ENCODE results near the gene FOXO1.
A peak's percentile ranks its signal among the peaks of the same experiment; 100 is the strongest.

FOXO1 gene

GRCh38 chr13:40592035-40592434 lies 74.4 kb downstream of the FOXO1 start:
- Histone ChIP-seq H3K4me3 (ENCODE audit: low read length) (no peak overlapping the region), H3K27me3 (ENCODE audit: control insufficient read depth, insufficient read depth, low read length) (no peaks in the 10 kb centered on the region), H3K4me1 (ENCODE audit: control insufficient read depth, insufficient read depth, low read length) (peaks cover 20% of the 10 kb centered on the region), H3K36me3 (ENCODE audit: control insufficient read depth, insufficient read depth, low read length) (no peaks in the 10 kb centered on the region), H3K27ac (ENCODE audit: low read depth, low read length) (no peak overlapping the region), H3K9ac (ENCODE audit: low read length) (no peak overlapping the region)

- Histone ChIP-seq H3K9ac (ENCODE audit: low read length) (no peak overlapping the region), H3K4me3 (ENCODE audit: low read length) (no peak overlapping the region), H3K27ac (ENCODE audit: low read depth, low read length) (no peak overlapping the region), H3K4me1 (ENCODE audit: control insufficient read depth, insufficient read depth, low read length) (peaks cover 16% of the 10 kb centered on the region), H3K36me3 (ENCODE audit: control insufficient read depth, insufficient read depth, low read length) (no peaks in the 10 kb centered on the region), H3K27me3 (ENCODE audit: control insufficient read depth, insufficient read depth, low read length) (no peaks in the 10 kb centered on the region)
These were observed 75.3 kb downstream of the FOXO1 start for GRCh38 chr13:40591091-40591490.

GRCh38 chr13:40590112-40590862 lies 76.2 kb downstream of the FOXO1 start:
- Histone ChIP-seq H3K27me3 (ENCODE audit: control insufficient read depth, insufficient read depth, low read length) (no peaks in the 10 kb centered on the region), H3K4me1 (ENCODE audit: control insufficient read depth, insufficient read depth, low read length) (peaks cover 15% of the 10 kb centered on the region), H3K4me3 (ENCODE audit: low read length) (no peak overlapping the region), H3K9ac (ENCODE audit: low read length) (no peak overlapping the region), H3K36me3 (ENCODE audit: control insufficient read depth, insufficient read depth, low read length) (no peaks in the 10 kb centered on the region), H3K27ac (ENCODE audit: low read depth, low read length) (no peak overlapping the region)

GRCh38 chr13:40589285-40590109 lies 76.9 kb downstream of the FOXO1 start:
- Histone ChIP-seq H3K27me3 (ENCODE audit: control insufficient read depth, insufficient read depth, low read length) (no peaks in the 10 kb centered on the region), H3K9ac (ENCODE audit: low read length) (no peak overlapping the region), H3K4me3 (ENCODE audit: low read length) (no peak overlapping the region), H3K4me1 (ENCODE audit: control insufficient read depth, insufficient read depth, low read length) (peaks cover 15% of the 10 kb centered on the region), H3K36me3 (ENCODE audit: control insufficient read depth, insufficient read depth, low read length) (no peaks in the 10 kb centered on the region), H3K27ac (ENCODE audit: low read depth, low read length) (peak overlapping the region; percentile 38)

GRCh38 chr13:40588101-40588500 lies 78.3 kb downstream of the FOXO1 start:
- Histone ChIP-seq H3K4me3 (ENCODE audit: low read length) (no peak overlapping the region), H3K27me3 (ENCODE audit: control insufficient read depth, insufficient read depth, low read length) (no peaks in the 10 kb centered on the region), H3K27ac (ENCODE audit: low read depth, low read length) (peak overlapping the region; percentile 37), H3K36me3 (ENCODE audit: control insufficient read depth, insufficient read depth, low read length) (no peaks in the 10 kb centered on the region), H3K4me1 (ENCODE audit: control insufficient read depth, insufficient read depth, low read length) (peaks cover 15% of the 10 kb centered on the region), H3K9ac (ENCODE audit: low read length) (no peak overlapping the region)

- no peak overlapping the region for H3K27ac ChIP-seq (ENCODE audit: low read depth, low read length)
- no peak overlapping the region for H3K4me3 ChIP-seq (ENCODE audit: low read length)
- H3K4me1 ChIP-seq (ENCODE audit: control insufficient read depth, insufficient read depth, low read length), result peaks cover 15% of the 10 kb centered on the region
- no peaks in the 10 kb centered on the region for H3K27me3 ChIP-seq (ENCODE audit: control insufficient read depth, insufficient read depth, low read length)
- H3K9ac ChIP-seq (ENCODE audit: low read length), result no peak overlapping the region
- H3K36me3 ChIP-seq (ENCODE audit: control insufficient read depth, insufficient read depth, low read length), result no peaks in the 10 kb centered on the region
These were observed 79.4 kb downstream of the FOXO1 start for GRCh38 chr13:40586886-40587565.

- H3K4me3 ChIP-seq (ENCODE audit: low read length), result no peak overlapping the region
- H3K27ac ChIP-seq (ENCODE audit: low read depth, low read length), result no peak overlapping the region
- H3K36me3 ChIP-seq (ENCODE audit: control insufficient read depth, insufficient read depth, low read length), result no peaks in the 10 kb centered on the region
- H3K4me1 ChIP-seq (ENCODE audit: control insufficient read depth, insufficient read depth, low read length), result peaks cover 15% of the 10 kb centered on the region
- no peak overlapping the region for H3K9ac ChIP-seq (ENCODE audit: low read length)
- no peaks in the 10 kb centered on the region for H3K27me3 ChIP-seq (ENCODE audit: control insufficient read depth, insufficient read depth, low read length)
These were observed 80.5 kb downstream of the FOXO1 start for GRCh38 chr13:40585911-40586471.

- Histone ChIP-seq H3K36me3 (ENCODE audit: control insufficient read depth, insufficient read depth, low read length) (no peaks in the 10 kb centered on the region), H3K4me1 (ENCODE audit: control insufficient read depth, insufficient read depth, low read length) (peaks cover 10% of the 10 kb centered on the region), H3K27me3 (ENCODE audit: control insufficient read depth, insufficient read depth, low read length) (no peaks in the 10 kb centered on the region), H3K27ac (ENCODE audit: low read depth, low read length) (no peak overlapping the region), H3K4me3 (ENCODE audit: low read length) (no peak overlapping the region), H3K9ac (ENCODE audit: low read length) (no peak overlapping the region)
These were observed 82.7 kb downstream of the FOXO1 start for GRCh38 chr13:40583738-40584137.

- Histone ChIP-seq H3K27me3 (ENCODE audit: control insufficient read depth, insufficient read depth, low read length) (no peaks in the 10 kb centered on the region), H3K9ac (ENCODE audit: low read length) (no peak overlapping the region), H3K4me3 (ENCODE audit: low read length) (no peak overlapping the region), H3K4me1 (ENCODE audit: control insufficient read depth, insufficient read depth, low read length) (peaks cover 15% of the 10 kb centered on the region), H3K27ac (ENCODE audit: low read depth, low read length) (no peak overlapping the region), H3K36me3 (ENCODE audit: control insufficient read depth, insufficient read depth, low read length) (no peaks in the 10 kb centered on the region)
These were observed 83.9 kb downstream of the FOXO1 start for GRCh38 chr13:40582531-40582930.

GRCh38 chr13:40581277-40581579 lies 85.2 kb downstream of the FOXO1 start:
- peaks cover 5% of the 10 kb centered on the region for H3K4me1 ChIP-seq (ENCODE audit: control insufficient read depth, insufficient read depth, low read length)
- no peak overlapping the region for H3K4me3 ChIP-seq (ENCODE audit: low read length)

GRCh38 chr13:40580566-40581276 lies 85.7 kb downstream of the FOXO1 start:
- no peak overlapping the region for H3K9ac ChIP-seq (ENCODE audit: low read length)
- H3K4me3 ChIP-seq (ENCODE audit: low read length), result no peak overlapping the region
- no peaks in the 10 kb centered on the region for H3K36me3 ChIP-seq (ENCODE audit: control insufficient read depth, insufficient read depth, low read length)
- no peak overlapping the region for H3K27ac ChIP-seq (ENCODE audit: low read depth, low read length)
- H3K4me1 ChIP-seq (ENCODE audit: control insufficient read depth, insufficient read depth, low read length), result peaks cover 5% of the 10 kb centered on the region
- H3K27me3 ChIP-seq (ENCODE audit: control insufficient read depth, insufficient read depth, low read length), result no peaks in the 10 kb centered on the region

More at GRCh38 chr13:40581277-40581579, 85.2 kb downstream of the FOXO1 start:
- no peaks in the 10 kb centered on the region for H3K36me3 ChIP-seq (ENCODE audit: control insufficient read depth, insufficient read depth, low read length)
- no peak overlapping the region for H3K9ac ChIP-seq (ENCODE audit: low read length)
- no peaks in the 10 kb centered on the region for H3K27me3 ChIP-seq (ENCODE audit: control insufficient read depth, insufficient read depth, low read length)
- H3K27ac ChIP-seq (ENCODE audit: low read depth, low read length), result no peak overlapping the region

GRCh38 chr13:40579535-40579934 lies 86.9 kb downstream of the FOXO1 start:
- H3K9ac ChIP-seq (ENCODE audit: low read length), result no peak overlapping the region
- H3K27me3 ChIP-seq (ENCODE audit: control insufficient read depth, insufficient read depth, low read length), result no peaks in the 10 kb centered on the region
- no peak overlapping the region for H3K27ac ChIP-seq (ENCODE audit: low read depth, low read length)
- peaks cover 5% of the 10 kb centered on the region for H3K4me1 ChIP-seq (ENCODE audit: control insufficient read depth, insufficient read depth, low read length)
- H3K4me3 ChIP-seq (ENCODE audit: low read length), result no peak overlapping the region
- no peaks in the 10 kb centered on the region for H3K36me3 ChIP-seq (ENCODE audit: control insufficient read depth, insufficient read depth, low read length)

Data from rectal smooth muscle tissue (tissue), 1 donor.